ENCODE measurements around the gene CYB561.
A peak's percentile ranks its signal among the peaks of the same experiment; 100 is the strongest.

The CYB561 gene

GRCh38 chr17:63431939-63432804 lies 13.9 kb downstream of the CYB561 start:
- peak; percentile 21 for DNase-seq

- DNase-seq = no peak
These were observed 14.5 kb downstream of the CYB561 start for GRCh38 chr17:63431618-63431938.

- DNase-seq = no peak
These were observed 15.9 kb downstream of the CYB561 start for GRCh38 chr17:63430223-63430622.

DNA sequence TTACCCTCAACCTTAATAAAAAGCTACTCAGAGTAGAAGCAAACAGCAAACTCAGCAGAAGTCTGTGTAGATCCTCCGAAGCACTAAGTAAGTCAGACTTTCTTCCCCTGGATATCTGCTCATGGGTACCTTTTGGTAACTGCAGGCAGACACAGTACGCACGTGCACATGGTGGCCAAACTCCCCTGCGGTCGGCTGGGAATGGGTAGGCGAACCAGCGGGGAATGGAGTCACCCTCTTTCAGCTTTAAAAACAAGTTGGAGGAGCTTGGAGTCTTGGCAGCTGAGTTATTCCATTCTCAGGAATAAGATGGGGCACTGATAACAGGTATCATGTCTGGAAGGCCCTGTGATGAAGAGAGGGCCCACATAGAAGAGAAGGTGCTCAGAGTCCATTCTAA lies 16.3 kb downstream of the CYB561 start:
- DNase-seq = no peak

DNA sequence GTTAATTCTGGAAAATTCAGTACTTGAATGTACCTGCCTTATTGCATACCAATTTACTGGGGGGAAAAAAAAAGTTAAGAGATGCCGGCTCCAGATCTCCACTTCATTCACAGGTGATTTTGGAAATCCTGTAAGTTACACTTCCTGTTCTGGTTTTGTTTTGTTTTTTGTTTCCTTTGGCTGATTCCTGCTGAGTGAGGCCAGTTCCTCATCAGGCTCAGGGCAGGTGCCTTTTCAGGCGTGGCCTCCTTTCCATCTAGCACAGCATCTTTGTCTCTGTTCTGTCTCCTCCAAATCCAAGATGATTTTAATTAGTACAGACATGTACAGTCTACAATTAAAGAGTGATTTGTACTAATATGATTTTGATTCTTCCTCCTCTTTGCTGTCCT lies 19.2 kb downstream of the CYB561 start:
- peak; percentile 8 for DNase-seq

GRCh38 chr17:63426041-63426916 lies 19.8 kb downstream of the CYB561 start:
- no peak for DNase-seq

DNA sequence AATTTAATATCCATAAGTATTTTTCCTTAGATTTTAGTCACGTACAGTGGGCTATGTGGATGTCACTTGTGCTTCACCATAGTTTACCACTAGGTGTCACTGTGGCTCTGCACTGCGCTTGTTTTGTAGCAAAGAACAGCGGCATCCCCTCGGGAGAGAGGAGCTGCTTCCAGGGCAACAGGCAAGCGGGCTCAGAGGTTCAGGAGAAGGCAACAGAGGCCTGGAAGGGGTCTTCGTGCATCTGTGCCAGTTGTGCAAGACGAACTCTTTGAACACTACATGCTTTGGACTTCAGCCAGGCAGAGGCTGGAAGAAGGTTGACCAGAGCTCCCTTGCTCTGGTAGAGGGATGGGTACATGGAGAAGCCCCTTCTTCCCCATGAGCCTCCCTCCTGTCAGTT lies 20.6 kb downstream of the CYB561 start:
- DNase-seq = peak; percentile 88

DNA sequence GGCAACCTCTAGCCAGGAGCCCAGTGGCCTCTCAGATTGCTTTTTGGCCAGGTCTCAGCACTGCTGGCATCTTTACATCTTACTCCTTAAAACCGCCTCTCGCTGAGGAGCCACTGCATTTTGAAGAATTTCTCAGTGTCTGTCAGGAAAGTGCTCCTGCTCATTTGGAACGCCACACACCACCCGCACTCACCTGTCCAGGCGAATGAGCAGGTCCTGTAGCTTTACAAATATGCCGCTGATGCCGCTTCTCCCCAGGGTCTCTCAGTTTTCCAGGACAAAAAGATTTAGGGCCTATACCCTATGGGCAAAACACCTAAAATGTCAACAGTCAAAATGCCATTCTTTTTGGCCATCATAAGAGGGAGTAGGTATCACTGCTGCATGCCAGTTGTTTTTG lies 22.1 kb downstream of the CYB561 start:
- DNase-seq = no peak

DNA sequence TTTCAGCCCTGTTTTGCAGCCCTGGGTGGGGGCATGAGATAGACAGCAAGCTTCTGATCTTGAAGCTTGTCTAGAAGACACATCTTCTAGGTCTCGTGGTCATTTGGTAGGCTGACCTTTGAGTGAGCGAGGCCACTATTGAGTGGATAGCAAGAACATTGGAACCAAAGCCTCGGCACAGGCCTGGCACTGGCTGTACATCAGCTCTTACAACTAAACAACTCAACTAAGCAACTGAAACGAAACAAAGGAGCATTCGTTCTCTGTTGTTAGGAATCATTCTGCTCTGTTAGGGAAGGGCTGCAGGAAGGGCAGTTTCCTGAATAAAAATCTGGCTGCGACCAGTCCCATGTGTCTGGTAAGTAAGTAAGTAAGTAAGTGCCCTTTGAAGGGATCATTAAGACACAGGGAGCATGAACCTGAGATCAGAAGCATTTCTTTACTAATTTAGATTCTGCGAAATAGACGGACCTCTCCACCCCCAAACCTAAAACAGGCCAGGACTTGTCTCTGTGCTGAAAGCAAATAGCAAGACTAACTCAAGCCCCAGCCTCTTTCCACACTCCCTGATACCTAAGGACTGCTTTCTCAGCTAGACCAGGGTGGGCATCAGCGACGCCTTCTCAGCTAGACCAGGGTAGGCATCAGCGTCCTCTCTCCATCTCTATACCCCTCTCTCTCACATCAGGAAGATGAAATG lies 22.7 kb downstream of the CYB561 start:
- no peak for DNase-seq

DNA sequence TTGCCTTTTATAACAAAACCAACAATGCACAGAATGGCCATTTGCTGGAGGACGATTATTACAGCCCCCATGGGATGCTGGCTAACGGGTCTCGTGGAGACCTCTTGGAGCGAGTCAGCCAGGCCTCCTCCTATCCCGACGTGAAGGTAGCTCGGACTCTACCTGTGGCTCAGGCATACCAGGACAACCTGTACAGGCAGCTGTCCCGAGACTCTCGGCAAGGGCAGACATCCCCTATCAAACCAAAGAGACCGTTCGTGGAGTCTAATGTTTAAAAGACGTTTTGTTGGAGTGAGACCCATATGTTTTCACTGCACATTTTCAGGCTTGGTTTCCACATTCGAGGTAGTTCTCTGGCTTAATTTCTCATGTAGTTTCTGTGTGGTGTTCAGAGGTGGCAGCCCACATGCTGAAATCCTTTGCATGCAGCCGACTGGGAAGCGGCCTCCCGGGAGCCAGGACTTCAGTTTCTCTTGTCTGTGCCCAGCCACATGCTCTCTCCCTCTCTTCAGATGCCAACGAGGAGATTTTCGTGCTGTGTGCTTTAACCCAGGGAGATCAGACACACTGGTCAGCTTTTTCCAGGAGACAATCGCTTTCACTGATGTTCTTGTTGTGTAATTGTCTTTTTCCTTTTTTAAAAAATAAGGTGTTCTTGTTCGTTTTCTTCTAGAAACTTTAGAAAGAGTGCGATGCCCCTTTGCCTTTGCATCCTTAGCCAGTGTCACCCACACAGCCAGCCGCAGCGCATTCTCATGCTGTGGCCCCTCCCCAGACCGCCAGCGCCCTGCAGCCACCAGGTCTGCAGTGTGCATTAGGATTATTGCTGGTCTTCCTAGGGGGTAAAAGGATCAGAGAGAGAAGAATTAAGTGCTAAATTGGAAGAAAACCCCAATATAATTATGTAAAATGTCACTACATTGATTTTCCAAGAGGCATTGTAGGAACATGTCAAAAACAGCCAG lies 24.1 kb downstream of the CYB561 start:
- no peak for DNase-seq

DNA sequence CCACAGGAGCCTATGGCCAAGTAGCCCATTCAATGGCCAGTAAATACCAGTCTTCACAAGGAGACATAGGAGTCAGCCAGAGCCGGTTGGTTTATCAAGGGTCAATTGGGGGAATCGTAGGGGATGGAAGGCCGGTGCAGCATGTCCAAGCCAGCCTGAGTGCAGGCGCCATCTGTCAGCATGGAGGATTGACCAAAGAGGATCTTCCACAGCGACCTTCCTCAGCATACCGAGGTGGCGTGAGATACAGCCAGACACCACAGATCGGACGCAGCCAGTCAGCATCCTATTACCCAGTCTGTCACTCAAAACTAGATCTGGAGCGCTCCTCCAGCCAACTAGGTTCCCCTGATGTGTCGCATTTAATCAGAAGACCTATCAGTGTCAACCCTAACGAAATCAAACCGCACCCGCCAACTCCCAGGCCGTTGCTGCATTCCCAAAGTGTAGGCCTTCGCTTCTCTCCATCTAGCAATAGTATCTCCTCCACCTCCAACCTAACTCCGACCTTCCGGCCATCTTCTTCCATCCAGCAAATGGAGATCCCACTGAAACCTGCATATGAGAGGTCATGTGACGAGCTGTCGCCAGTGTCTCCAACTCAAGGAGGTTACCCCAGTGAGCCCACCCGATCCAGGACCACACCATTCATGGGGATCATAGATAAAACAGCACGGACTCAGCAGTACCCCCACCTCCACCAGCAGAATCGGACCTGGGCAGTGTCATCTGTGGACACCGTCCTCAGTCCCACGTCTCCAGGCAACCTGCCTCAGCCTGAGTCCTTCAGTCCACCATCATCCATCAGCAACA lies 25.0 kb downstream of the CYB561 start:
- no peak for DNase-seq

DNA sequence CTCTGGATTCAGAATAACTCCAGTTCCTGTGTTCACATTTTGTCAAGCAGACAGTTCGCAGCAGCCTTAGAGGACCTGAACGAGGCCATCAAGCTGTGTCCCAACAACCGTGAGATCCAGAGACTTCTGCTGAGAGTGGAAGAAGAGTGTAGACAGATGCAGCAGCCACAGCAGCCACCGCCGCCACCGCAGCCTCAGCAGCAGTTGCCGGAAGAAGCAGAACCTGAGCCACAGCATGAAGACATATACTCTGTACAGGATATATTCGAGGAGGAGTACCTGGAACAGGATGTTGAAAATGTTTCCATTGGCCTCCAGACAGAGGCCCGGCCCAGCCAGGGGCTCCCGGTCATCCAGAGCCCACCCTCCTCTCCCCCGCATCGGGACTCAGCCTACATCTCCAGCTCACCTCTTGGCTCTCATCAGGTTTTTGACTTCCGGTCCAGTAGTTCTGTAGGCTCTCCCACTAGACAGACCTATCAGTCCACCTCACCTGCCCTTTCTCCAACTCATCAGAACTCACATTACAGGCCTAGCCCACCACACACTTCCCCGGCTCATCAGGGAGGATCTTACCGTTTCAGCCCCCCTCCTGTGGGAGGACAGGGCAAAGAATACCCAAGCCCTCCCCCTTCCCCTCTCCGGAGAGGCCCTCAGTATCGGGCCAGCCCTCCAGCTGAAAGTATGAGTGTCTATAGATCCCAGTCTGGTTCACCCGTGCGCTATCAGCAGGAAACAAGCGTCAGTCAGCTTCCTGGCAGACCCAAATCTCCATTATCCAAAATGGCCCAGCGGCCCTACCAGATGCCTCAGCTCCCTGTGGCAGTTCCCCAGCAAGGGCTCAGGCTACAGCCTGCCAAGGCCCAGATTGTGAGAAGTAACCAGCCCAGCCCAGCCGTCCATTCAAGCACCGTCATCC lies 25.9 kb downstream of the CYB561 start:
- no peak for DNase-seq

DNA sequence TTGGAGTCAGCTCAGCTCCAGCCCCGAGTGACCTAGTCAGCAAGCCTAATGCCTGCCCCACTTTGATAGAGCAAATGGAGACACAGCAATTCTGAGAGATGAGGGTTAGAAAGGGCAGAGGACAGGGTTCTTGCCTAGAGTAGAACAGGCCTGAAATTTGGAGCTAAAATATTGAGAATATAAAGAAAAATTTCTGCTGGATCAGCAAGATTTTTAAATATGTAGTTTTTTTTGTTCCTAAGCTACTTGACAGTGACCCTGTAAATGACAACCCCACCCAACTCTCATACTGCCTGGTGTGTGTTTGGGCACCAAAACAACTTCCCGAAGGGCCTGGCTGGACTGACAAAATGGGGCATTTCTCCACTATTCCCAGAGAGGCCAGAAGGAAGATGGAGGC lies 26.7 kb downstream of the CYB561 start:
- DNase-seq = no peak

DNA sequence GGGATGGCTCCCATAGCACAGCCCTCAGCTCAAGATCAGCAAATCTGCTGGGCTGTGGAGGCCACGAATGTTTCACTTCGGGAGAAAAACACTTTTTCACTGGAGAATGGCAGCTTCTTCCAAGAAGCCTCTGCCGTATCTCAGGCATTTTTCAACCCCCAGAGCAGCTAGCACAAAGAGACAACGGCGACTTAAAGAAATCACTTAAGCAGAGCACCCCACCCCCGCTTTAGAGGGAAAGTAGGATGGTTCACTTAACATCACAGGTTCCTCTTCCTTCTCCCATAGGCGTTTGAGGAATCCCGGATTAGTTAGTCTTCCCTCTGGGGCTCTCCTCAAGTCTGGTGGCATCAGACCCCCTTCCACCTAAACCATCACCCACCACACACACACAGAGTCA lies 27.6 kb downstream of the CYB561 start:
- DNase-seq = no peak

DNA sequence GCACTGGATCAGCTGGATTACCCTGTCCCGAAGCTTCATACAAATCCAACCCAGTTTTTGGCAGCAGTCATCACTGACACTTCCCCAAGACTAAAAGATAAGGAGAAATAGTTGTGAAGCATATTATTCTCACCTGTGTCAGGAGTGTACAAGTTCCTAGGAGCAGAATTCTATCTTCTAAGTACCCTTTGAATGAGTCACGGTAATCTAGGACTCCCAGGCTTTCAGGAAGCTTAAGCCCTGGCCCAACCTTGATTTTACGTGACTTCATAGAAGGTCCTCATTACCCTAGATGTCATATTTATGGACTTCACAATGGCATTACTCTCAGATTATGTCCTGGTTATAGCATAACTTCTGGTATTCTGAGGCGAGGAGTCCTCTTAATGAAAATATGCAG lies 31.9 kb downstream of the CYB561 start:
- no peak for DNase-seq

DNA sequence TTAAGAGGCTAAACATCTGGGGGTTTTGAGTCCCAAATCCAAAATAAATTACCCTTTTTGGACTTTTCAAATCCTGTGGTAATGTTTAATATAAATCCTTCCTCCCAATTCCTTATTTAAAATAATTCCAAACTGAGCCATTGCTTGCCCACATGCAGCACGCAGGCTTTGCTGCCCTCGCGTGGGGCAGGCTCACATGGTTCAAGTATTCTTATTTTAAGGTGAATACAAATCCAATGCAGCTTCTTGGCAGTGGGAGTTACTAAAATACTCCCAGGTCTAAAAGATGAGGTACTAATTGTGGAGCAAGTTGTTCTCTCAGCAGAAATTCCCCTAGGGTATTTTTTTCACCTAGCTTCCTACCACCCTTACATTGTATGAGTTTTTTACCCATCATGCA lies 33.0 kb downstream of the CYB561 start:
- no peak for DNase-seq

DNA sequence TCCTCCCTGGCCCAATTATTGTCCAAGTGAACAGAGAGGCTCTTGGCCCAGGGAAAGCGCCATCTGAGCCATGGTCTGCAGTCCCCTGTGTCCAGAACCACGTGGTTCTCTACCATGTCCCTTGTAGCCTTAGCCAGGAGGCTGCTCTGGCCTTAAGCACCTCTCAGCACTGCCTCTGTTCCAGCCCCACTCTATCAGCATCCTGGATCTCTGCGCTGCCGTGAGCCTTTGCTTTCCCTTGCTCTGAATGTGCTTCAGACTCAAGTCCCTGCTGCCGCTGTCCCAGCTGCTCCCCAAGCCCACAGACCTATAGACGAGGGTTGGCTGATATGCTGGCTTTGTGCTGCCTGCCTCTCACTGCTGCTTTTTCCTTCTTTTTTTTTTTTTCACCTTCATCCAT lies 33.9 kb downstream of the CYB561 start:
- no peak for DNase-seq

GRCh38 chr17:63407741-63408330 lies 38.3 kb downstream of the CYB561 start:
- no peak for DNase-seq

- peak; percentile 88 for DNase-seq
These were observed 39.3 kb downstream of the CYB561 start for GRCh38 chr17:63406689-63407330.
